ELF-1 (cell line): ENCODE results near the gene NMRK2.

ENCODE experiments used
- DNase-seq: peaks from one replicate; pipeline ENCODE4 v3.0.0-alpha.2; 2016; ENCODE audit warnings: low read depth, low spot score

The NMRK2 gene

GRCh38 chr19:3964256-3965194 is 31.7 kb downstream of the NMRK2 start:
- DNase-seq = peak; percentile 10

- peak; percentile 27 for DNase-seq
Observed at GRCh38 chr19:3966051-3967017, 33.5 kb downstream of the NMRK2 start.

GRCh38 chr19:3967983-3968382 is 35.1 kb downstream of the NMRK2 start:
- DNase-seq = peak; percentile 22

- peak; percentile 100 for DNase-seq
Observed at GRCh38 chr19:3968556-3969434, 35.9 kb downstream of the NMRK2 start.

GRCh38 chr19:3969435-3970312 is 36.8 kb downstream of the NMRK2 start:
- peak; percentile 82 for DNase-seq

GRCh38 chr19:3970313-3970807 is 37.5 kb downstream of the NMRK2 start:
- no peak for DNase-seq

- DNase-seq = peak; percentile 100
Observed at GRCh38 chr19:3970808-3971598, 38.1 kb downstream of the NMRK2 start, which contains the start of gene DAPK3. DAPK3 (minus strand) TSS chr19:3971099; CDS start chr19:3969735, 1,364 bp downstream.

- DNase-seq = peak; percentile 25
Observed at GRCh38 chr19:3975144-3975543, 42.3 kb downstream of the NMRK2 start.

GRCh38 chr19:3975637-3976087 is 42.8 kb downstream of the NMRK2 start:
- no peak for DNase-seq

- DNase-seq = no peak
Observed at GRCh38 chr19:3976495-3977241, 43.8 kb downstream of the NMRK2 start.

- DNase-seq = peak; percentile 55
Observed at GRCh38 chr19:3977242-3978143, 44.6 kb downstream of the NMRK2 start.

- no peak for DNase-seq
Observed at GRCh38 chr19:3978145-3978544, 45.3 kb downstream of the NMRK2 start.

GRCh38 chr19:3979289-3979673 is 46.4 kb downstream of the NMRK2 start:
- no peak for DNase-seq

- no peak for DNase-seq
Observed at GRCh38 chr19:3979674-3980352, 46.9 kb downstream of the NMRK2 start.

GRCh38 chr19:3980353-3981251 is 47.7 kb downstream of the NMRK2 start:
- peak; percentile 19 for DNase-seq

GRCh38 chr19:3981373-3981735 is 48.5 kb downstream of the NMRK2 start:
- DNase-seq = no peak
